Epithelial cell of esophagus (primary cell): ENCODE results near the gene MAML3.

Experiments used
- DNase-seq: peaks from one replicate; pipeline ENCODE4 v3.0.0; 2010; ENCODE audit warnings: low read depth
- H3K4me3 ChIP-seq: 2 replicates; pipeline ENCODE4 v1.5.1; 2011; ENCODE audit warnings: mild to moderate bottlenecking, low read length, control low read depth
- CTCF ChIP-seq: IDR thresholded peaks from 2 replicates; pipeline ENCODE4 v1.5.1; 2011; ENCODE audit warnings: low read depth, mild to moderate bottlenecking, low read length, control low read depth, inconsistent platforms; ENCODE audit not compliant: insufficient read depth; ENCODE audit errors: missing control alignments

The MAML3 gene

DNA sequence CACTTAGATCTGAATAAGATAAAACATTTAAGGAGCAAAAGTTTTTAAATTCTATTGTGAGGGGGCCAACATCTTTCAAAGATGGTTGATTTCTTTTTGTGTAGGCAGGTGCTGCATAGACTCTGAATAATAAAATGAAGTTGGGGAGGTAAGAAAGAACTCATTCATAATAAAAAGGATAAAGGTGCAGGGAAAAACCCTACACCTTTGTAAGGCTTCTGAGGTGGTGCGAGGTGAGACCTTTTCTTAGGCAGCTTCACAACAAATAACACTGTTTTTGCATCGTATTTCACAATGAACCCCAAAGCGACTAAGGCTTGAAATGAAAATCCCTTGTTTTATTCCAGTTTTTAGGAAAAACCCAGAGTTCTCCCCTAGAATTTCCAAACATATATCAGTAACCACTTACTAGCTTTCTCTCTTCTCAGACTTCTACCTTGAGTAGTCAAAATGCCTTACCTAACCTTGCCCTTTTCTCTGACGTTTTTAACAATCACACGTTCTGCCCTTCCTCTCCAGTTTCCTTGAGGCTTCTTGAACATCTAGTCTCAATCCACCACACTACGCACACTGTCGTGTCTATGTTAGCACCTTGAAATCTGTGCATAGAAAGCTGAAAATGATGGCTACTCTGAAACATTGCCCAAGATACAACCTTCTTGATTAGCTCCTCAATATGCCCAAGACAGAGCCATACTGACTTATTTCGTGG is 30.2 kb downstream of the MAML3 start:
- TF ChIP-seq CTCF: no peak
- no peak for DNase-seq
- no peak overlapping the region for H3K4me3 ChIP-seq

GRCh38 chr4:140122891-140123290 is 31.1 kb downstream of the MAML3 start:
- TF ChIP-seq CTCF: no peak
- no peak for DNase-seq

GRCh38 chr4:140121646-140122045 is 32.3 kb downstream of the MAML3 start:
- H3K4me3 ChIP-seq: no peak overlapping the region
- DNase-seq: no peak
- no peak for TF ChIP-seq CTCF

More at GRCh38 chr4:140122891-140123290, 31.1 kb downstream of the MAML3 start:
- no peak overlapping the region for H3K4me3 ChIP-seq

GRCh38 chr4:140118931-140119640 is 34.9 kb downstream of the MAML3 start:
- TF ChIP-seq CTCF: no peak
- H3K4me3 ChIP-seq: no peak overlapping the region
- DNase-seq: no peak

DNA sequence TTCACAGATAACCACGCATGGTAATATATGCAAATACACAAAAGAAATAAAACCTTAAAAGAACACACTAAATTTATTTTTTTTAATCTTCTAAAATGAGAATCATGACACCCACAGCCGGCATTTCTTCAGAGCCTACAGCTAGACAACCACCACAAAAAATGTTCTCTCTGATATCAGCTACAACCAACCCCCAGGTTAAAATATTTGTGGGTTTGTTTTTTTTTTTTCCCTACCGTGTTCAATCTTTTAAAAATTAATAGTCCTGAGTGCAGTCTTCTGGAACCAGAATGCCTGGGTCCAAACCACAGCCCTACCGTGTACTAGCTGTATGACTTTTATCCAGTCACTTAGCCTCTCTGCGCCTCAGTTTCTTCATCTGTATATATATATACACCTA is 36.0 kb downstream of the MAML3 start:
- H3K4me3 ChIP-seq: no peak overlapping the region
- no peak for DNase-seq
- TF ChIP-seq CTCF: no peak

- DNase-seq: peak; percentile 70
- H3K4me3 ChIP-seq: no peak overlapping the region
- TF ChIP-seq CTCF: no peak
Observed at GRCh38 chr4:140116442-140117104, 37.4 kb downstream of the MAML3 start.
